ENCODE measurements around the gene GPD2.

DNA sequence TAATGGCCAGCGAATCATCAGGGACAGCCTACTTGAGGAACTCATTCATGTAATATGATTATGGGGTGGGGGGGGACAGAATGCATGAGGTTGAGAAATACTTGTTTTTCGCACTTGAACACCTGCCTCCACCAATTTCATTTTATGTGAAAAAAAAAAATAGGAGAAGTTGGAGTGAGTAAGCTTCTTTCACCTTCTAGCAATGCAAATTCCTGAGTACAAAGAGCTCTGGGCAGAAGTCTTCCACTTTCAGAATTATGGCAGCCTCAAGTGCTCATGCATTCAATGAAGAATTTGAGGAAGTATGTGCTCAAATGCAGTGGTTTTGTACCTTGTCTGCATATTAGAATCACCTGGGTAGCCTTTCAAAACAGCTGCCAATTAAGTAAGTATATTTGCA lies 40.1 kb upstream of the GPD2 start:
- TF ChIP-seq CTCF (IDR thresholded peaks at IDR 0.05) (no peak), POLR2A (IDR thresholded peaks at IDR 0.05) (no peak)
